Astrocyte (in vitro differentiated cells and primary cell): Measurements from ENCODE around the gene INAFM1. TPM values are rescaled to one million over a fixed set of nuclear protein-coding genes. Genes with fewer than 3 reads are reported as not detected.

Experiments used
- DNase-seq: peaks from one replicate; pipeline ENCODE4 v3.0.0-alpha.2; 2010; ENCODE audit warnings: low read depth
- FAIRE-seq: peaks from 2 replicates; lab custom pipeline; 2011; peaks lifted over from hg19 to GRCh38; lab: Jason Lieb, UNC
- H2AFZ ChIP-seq: 2 replicates; pipeline ENCODE4 v1.6.0; 2012; ENCODE audit warnings: low read depth, low read length, inconsistent platforms
- H3K27ac ChIP-seq: 2 replicates; pipeline ENCODE4 v1.5.1; 2011; ENCODE audit warnings: low read depth, low read length, inconsistent platforms
- H3K27me3 ChIP-seq: 2 replicates; pipeline ENCODE4 v1.6.0; 2011; ENCODE audit warnings: low read length, inconsistent platforms; ENCODE audit not compliant: insufficient read depth
- H3K36me3 ChIP-seq: 2 replicates; pipeline ENCODE4 v1.5.1; 2011; ENCODE audit warnings: low read length, inconsistent platforms; ENCODE audit not compliant: insufficient read depth
- H3K4me1 ChIP-seq: 2 replicates; pipeline ENCODE4 v1.5.1; 2011; ENCODE audit warnings: low read length, inconsistent platforms; ENCODE audit not compliant: insufficient read depth
- H3K4me2 ChIP-seq: 2 replicates; pipeline ENCODE4 v1.6.0; 2012; ENCODE audit warnings: low read length, inconsistent platforms
- H3K4me3 ChIP-seq: 2 replicates; pipeline ENCODE4 v1.5.1; 2011; ENCODE audit warnings: low read depth, mild to moderate bottlenecking, low read length, inconsistent platforms; ENCODE audit not compliant: insufficient read depth
- H3K79me2 ChIP-seq: 2 replicates; pipeline ENCODE4 v1.6.0; 2012; ENCODE audit warnings: mild to moderate bottlenecking, low read length, inconsistent platforms; ENCODE audit not compliant: insufficient read depth
- H3K9ac ChIP-seq: 2 replicates; pipeline ENCODE4 v1.6.0; 2012; ENCODE audit warnings: mild to moderate bottlenecking, low read length, inconsistent platforms
- H3K9me3 ChIP-seq: 2 replicates; pipeline ENCODE4 v1.5.1; 2012; ENCODE audit warnings: low read depth, mild to moderate bottlenecking, low read length, inconsistent platforms; ENCODE audit not compliant: insufficient read depth
- H4K20me1 ChIP-seq: 2 replicates; pipeline ENCODE4 v1.6.0; 2012; ENCODE audit warnings: low read length, inconsistent platforms; ENCODE audit not compliant: insufficient read depth
- H3K27ac Mint-ChIP-seq: one replicate; pipeline ENCODE4 v1.8.0; 2021; ENCODE audit warnings: mild to moderate bottlenecking, mixed read lengths; ENCODE audit not compliant: unreplicated experiment
- H3K27me3 Mint-ChIP-seq: one replicate; pipeline ENCODE4 v1.8.0; 2021; ENCODE audit warnings: low read depth, mixed read lengths; ENCODE audit not compliant: unreplicated experiment
- H3K36me3 Mint-ChIP-seq: one replicate; pipeline ENCODE4 v1.8.0; 2021; ENCODE audit warnings: low read depth, mixed read lengths; ENCODE audit not compliant: unreplicated experiment
- H3K4me1 Mint-ChIP-seq: one replicate; pipeline ENCODE4 v1.8.0; 2021; ENCODE audit warnings: low read depth, mixed read lengths; ENCODE audit not compliant: unreplicated experiment
- H3K4me3 Mint-ChIP-seq: one replicate; pipeline ENCODE4 v1.8.0; 2021; ENCODE audit warnings: mild to moderate bottlenecking, moderate library complexity, mixed read lengths; ENCODE audit not compliant: unreplicated experiment
- H3K9me3 Mint-ChIP-seq: one replicate; pipeline ENCODE4 v1.8.0; 2021; ENCODE audit warnings: mild to moderate bottlenecking, mixed read lengths; ENCODE audit not compliant: unreplicated experiment
- CTCF ChIP-seq: IDR thresholded peaks from 2 replicates; pipeline ENCODE4 v1.5.1; 2011; ENCODE audit warnings: low read depth, mild to moderate bottlenecking, inconsistent platforms, low read length, moderate library complexity; ENCODE audit not compliant: insufficient read depth
- EZH2 ChIP-seq: IDR thresholded peaks from 2 replicates; pipeline ENCODE4 v1.6.1; 2012; ENCODE audit warnings: mild to moderate bottlenecking, low read length, inconsistent platforms; ENCODE audit not compliant: insufficient read depth
- total RNA-seq: library from RNA; stranded (reverse); gene quantifications from 2 replicates; pipeline ENCODE4 v1.2.1, GENCODE V29; 2021

INAFM1 gene
- total RNA-seq, 1 donor from 2014 or later: 23.6 TPM

- Histone ChIP-seq H3K27me3 (no peaks in the 10 kb centered on the region), H3K27ac (no peak overlapping the region), H3K4me1 (no peaks in the 10 kb centered on the region), H3K9me3 (no peaks in the 10 kb centered on the region), H3K36me3 (no peaks in the 10 kb centered on the region), H4K20me1 (no peaks in the 10 kb centered on the region), H3K4me3 (no peak overlapping the region), H3K79me2 (no peaks in the 10 kb centered on the region), H3K4me2 (no peak overlapping the region), H2AFZ (no peak overlapping the region), H3K9ac (no peak overlapping the region)
- no peak overlapping the region for H3K27ac Mint-ChIP-seq
- peaks cover 1% of the 10 kb centered on the region for H3K9me3 Mint-ChIP-seq
- TF ChIP-seq CTCF (no peak), EZH2 (no peak)
- H3K27me3 Mint-ChIP-seq: peaks cover 2% of the 10 kb centered on the region
- H3K4me3 Mint-ChIP-seq: no peak overlapping the region
- no peak for FAIRE-seq
- H3K4me1 Mint-ChIP-seq: no peaks in the 10 kb centered on the region
- DNase-seq: no peak
- peaks cover 8% of the 10 kb centered on the region for H3K36me3 Mint-ChIP-seq
Measured at GRCh38 chr19:47302249-47302648, 27.6 kb downstream of the INAFM1 start.

DNA sequence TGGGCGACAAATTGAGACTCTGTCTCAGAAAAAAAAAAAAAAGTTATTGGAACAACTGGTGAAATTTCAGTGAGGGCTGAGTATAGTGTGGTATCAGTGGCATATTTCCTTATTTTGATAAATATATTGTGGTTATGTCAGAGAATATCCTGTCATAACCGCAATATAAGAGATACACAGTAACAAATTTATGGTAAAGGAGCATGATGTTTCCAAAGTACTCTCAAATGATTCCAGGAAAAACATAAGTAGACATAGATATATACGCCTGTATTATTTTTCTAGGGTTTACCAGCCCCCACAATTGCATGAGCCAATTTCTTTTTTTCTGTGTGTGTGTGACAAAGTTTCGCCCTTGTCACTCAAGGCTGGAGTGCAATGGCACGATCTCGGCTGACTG, 29.3 kb downstream of the INAFM1 start:
- Mint-ChIP-seq H3K36me3 (peaks cover 8% of the 10 kb centered on the region), H3K4me1 (no peaks in the 10 kb centered on the region), H3K4me3 (no peak overlapping the region), H3K9me3 (peaks cover 1% of the 10 kb centered on the region), H3K27ac (no peak overlapping the region), H3K27me3 (peaks cover 2% of the 10 kb centered on the region)
- TF ChIP-seq EZH2 (no peak), CTCF (no peak)
- no peak overlapping the region for H3K4me3 ChIP-seq
- DNase-seq: no peak
- no peak overlapping the region for H3K27ac ChIP-seq
- no peaks in the 10 kb centered on the region for H3K9me3 ChIP-seq
- H4K20me1 ChIP-seq: no peaks in the 10 kb centered on the region
- H3K27me3 ChIP-seq: no peaks in the 10 kb centered on the region
- H3K4me2 ChIP-seq: no peak overlapping the region
- no peaks in the 10 kb centered on the region for H3K36me3 ChIP-seq
- no peak overlapping the region for H2AFZ ChIP-seq
- H3K4me1 ChIP-seq: no peaks in the 10 kb centered on the region
- FAIRE-seq: no peak
- no peak overlapping the region for H3K9ac ChIP-seq
- no peaks in the 10 kb centered on the region for H3K79me2 ChIP-seq

DNA sequence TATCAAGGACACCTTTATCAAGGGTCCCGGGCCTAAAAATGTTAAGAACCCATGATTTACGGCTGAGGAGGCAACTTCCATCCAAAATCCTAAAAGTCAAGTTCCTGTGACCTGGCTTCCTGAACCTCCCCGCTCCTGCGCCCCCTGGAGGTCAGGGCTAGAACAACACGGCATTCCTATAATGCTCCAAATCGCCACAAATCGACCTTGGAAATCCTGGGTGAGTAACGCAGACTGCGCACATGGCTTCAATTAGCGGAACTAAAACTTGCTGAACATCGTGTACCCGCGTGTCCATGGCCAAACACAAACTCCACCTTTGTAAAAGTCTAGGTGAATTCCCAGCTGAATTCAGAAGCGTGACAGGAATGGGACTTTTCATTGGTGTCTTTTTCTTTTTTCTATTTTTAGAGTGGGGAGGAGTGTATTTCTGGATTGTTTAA, 30.6 kb downstream of the INAFM1 start:
- Histone ChIP-seq H3K4me1 (no peaks in the 10 kb centered on the region), H3K27ac (no peak overlapping the region), H3K79me2 (no peaks in the 10 kb centered on the region), H3K4me2 (peak overlapping the region; percentile 77), H4K20me1 (no peaks in the 10 kb centered on the region), H3K9me3 (no peaks in the 10 kb centered on the region), H3K36me3 (no peaks in the 10 kb centered on the region), H3K27me3 (no peaks in the 10 kb centered on the region), H2AFZ (no peak overlapping the region), H3K4me3 (no peak overlapping the region), H3K9ac (no peak overlapping the region)
- FAIRE-seq: peak; percentile 45
- no peak for TF ChIP-seq EZH2
- TF ChIP-seq CTCF: peak; percentile 98
- H3K9me3 Mint-ChIP-seq: peaks cover 1% of the 10 kb centered on the region
- no peak overlapping the region for H3K27ac Mint-ChIP-seq
- peak; percentile 76 for DNase-seq
- H3K36me3 Mint-ChIP-seq: peaks cover 13% of the 10 kb centered on the region
- H3K4me3 Mint-ChIP-seq: no peak overlapping the region
- H3K4me1 Mint-ChIP-seq: no peaks in the 10 kb centered on the region
- peaks cover 7% of the 10 kb centered on the region for H3K27me3 Mint-ChIP-seq
